SK-N-SH treated with all-trans-retinoic acid at 6 μM for 48 hours (cell line): Measurements from ENCODE around the gene PBX2.
"Not testable (repeated sequence)": the region's sequence is repeated elsewhere in the genome, so short reads cannot be mapped to it uniquely, and the experiment has no call there.

Experiments used
- ATAC-seq: fragments of 200-7000 bp; cut with Tn5 transposase; 3 replicates; pipeline ENCODE4 v1.9.1; 2020; ENCODE audit warnings: mild to moderate bottlenecking, moderate library complexity
- ARNTL ChIP-seq: fragments of 450-650 bp; formaldehyde crosslinking; IDR thresholded peaks from 2 replicates; pipeline ENCODE4 v1.5.0; 2020; ENCODE audit warnings: low read depth, mild to moderate bottlenecking, moderate library complexity, borderline replicate concordance
- BACH2 ChIP-seq: fragments of 250-450 bp; sonication (Bioruptor Pico); IDR thresholded peaks from 2 replicates; pipeline ENCODE4 v1.9.0; 2021; ENCODE audit warnings: mild to moderate bottlenecking, borderline replicate concordance
- CSDC2 ChIP-seq: fragments of 250-450 bp; sonication (Bioruptor Pico); IDR thresholded peaks from 2 replicates; pipeline ENCODE4 v1.5.0; 2020; ENCODE audit warnings: mild to moderate bottlenecking, moderate library complexity
- ESRRG ChIP-seq: fragments of 250-450 bp; sonication (Bioruptor Pico); IDR thresholded peaks from 2 replicates; pipeline ENCODE4 v1.6.1; 2021; ENCODE audit warnings: mild to moderate bottlenecking
- ISL1 ChIP-seq: fragments of 250-450 bp; sonication (Bioruptor Pico); IDR thresholded peaks from 2 replicates; pipeline ENCODE4 v2.1.2; 2022; ENCODE audit warnings: mild to moderate bottlenecking, moderate library complexity
- OSR1 ChIP-seq: fragments of 250-450 bp; sonication (Bioruptor Pico); IDR thresholded peaks from 2 replicates; pipeline ENCODE4 v1.8.0; 2022; ENCODE audit warnings: moderate library complexity, mild to moderate bottlenecking, inconsistent platforms
- PPARA ChIP-seq: fragments of 250-450 bp; sonication (Bioruptor Pico); IDR thresholded peaks from 2 replicates; pipeline ENCODE4 v1.5.0; 2020; ENCODE audit warnings: mild to moderate bottlenecking, borderline replicate concordance
- RARB ChIP-seq: fragments of 250-450 bp; sonication (Bioruptor Pico); IDR thresholded peaks from 2 replicates; pipeline ENCODE4 v1.8.0; 2021; ENCODE audit warnings: mild to moderate bottlenecking, moderate library complexity
- SNAI2 ChIP-seq: fragments of 250-450 bp; sonication (Bioruptor Pico); IDR thresholded peaks from 2 replicates; pipeline ENCODE4 v1.5.0; 2020; ENCODE audit warnings: mild to moderate bottlenecking, moderate library complexity
- TCF4 ChIP-seq: fragments of 250-450 bp; sonication (Bioruptor Pico); IDR thresholded peaks from 2 replicates; pipeline ENCODE4 v1.8.0; 2021; ENCODE audit warnings: mild to moderate bottlenecking, moderate library complexity, borderline replicate concordance
- TOX ChIP-seq: fragments of 250-450 bp; sonication (Bioruptor Pico); IDR thresholded peaks from 2 replicates; pipeline ENCODE4 v1.8.0; 2021; ENCODE audit warnings: mild to moderate bottlenecking, moderate library complexity, borderline replicate concordance
- ZFP3 ChIP-seq: fragments of 250-450 bp; sonication (Bioruptor Pico); IDR thresholded peaks from 2 replicates; pipeline ENCODE4 v1.5.0; 2020; ENCODE audit warnings: mild to moderate bottlenecking, moderate library complexity
- ZFP30 ChIP-seq: fragments of 450-650 bp; formaldehyde crosslinking; IDR thresholded peaks from 2 replicates; pipeline ENCODE4 v1.5.0; 2022; ENCODE audit warnings: mild to moderate bottlenecking, moderate library complexity
- ZNF565 ChIP-seq: fragments of 450-650 bp; formaldehyde crosslinking; conservative IDR thresholded peaks from 2 replicates; pipeline ENCODE4 v1.5.0; 2020; ENCODE audit warnings: low read depth, mild to moderate bottlenecking, moderate library complexity
- ZNF70 ChIP-seq: fragments of 450-650 bp; formaldehyde crosslinking; IDR thresholded peaks from 2 replicates; pipeline ENCODE4 v1.5.0; 2020; ENCODE audit warnings: mild to moderate bottlenecking, moderate library complexity
- TF ChIP-seq, protein P1 (sequence below): fragments of 250-450 bp; sonication (Bioruptor Pico); IDR thresholded peaks from 2 replicates; pipeline ENCODE4 v1.8.0; 2020; ENCODE audit warnings: mild to moderate bottlenecking, moderate library complexity, borderline replicate concordance
- TF ChIP-seq, protein P2 (sequence below): fragments of 250-450 bp; sonication (Bioruptor Pico); IDR thresholded peaks from 2 replicates; pipeline ENCODE4 v1.5.1; 2020; ENCODE audit warnings: low read depth, mild to moderate bottlenecking, moderate library complexity
- TF ChIP-seq, protein P3 (sequence below): fragments of 250-450 bp; sonication (Bioruptor Pico); IDR thresholded peaks from 2 replicates; pipeline ENCODE4 v1.5.1; 2021; ENCODE audit warnings: mild to moderate bottlenecking, moderate library complexity
- TF ChIP-seq, protein P4 (sequence below): fragments of 250-450 bp; sonication (Bioruptor Pico); IDR thresholded peaks from 2 replicates; pipeline ENCODE4 v1.5.0; 2020; ENCODE audit warnings: mild to moderate bottlenecking, moderate library complexity

Gene PBX2

DNA sequence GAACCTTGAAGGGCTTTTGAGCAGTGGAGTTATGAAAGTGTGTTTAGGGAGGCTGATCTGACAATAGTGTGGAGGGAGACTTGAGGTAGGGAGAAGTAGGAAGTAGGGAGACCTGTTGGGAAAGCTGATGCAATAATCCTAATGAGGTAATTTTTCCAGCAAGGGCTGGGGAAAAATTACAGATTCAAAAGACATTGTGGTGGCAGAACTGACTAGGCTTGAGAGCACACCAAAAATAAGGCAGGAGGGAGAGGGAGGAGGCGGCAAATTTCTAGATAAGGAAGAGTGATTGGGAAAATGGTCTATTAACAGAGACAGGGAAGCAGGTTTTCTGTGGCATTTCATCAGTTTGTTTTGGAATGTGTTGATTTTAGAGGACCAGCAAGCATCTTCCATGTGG is 43.7 kb downstream of the PBX2 start (continued):
- TF ChIP-seq, protein P1, sequence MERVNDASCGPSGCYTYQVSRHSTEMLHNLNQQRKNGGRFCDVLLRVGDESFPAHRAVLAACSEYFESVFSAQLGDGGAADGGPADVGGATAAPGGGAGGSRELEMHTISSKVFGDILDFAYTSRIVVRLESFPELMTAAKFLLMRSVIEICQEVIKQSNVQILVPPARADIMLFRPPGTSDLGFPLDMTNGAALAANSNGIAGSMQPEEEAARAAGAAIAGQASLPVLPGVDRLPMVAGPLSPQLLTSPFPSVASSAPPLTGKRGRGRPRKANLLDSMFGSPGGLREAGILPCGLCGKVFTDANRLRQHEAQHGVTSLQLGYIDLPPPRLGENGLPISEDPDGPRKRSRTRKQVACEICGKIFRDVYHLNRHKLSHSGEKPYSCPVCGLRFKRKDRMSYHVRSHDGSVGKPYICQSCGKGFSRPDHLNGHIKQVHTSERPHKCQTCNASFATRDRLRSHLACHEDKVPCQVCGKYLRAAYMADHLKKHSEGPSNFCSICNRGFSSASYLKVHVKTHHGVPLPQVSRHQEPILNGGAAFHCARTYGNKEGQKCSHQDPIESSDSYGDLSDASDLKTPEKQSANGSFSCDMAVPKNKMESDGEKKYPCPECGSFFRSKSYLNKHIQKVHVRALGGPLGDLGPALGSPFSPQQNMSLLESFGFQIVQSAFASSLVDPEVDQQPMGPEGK, result no peak
- TF ChIP-seq PPARA (CRISPR knock-in tag) (no peak), TCF4 (CRISPR knock-in tag) (no peak)
- TF ChIP-seq, protein P2, sequence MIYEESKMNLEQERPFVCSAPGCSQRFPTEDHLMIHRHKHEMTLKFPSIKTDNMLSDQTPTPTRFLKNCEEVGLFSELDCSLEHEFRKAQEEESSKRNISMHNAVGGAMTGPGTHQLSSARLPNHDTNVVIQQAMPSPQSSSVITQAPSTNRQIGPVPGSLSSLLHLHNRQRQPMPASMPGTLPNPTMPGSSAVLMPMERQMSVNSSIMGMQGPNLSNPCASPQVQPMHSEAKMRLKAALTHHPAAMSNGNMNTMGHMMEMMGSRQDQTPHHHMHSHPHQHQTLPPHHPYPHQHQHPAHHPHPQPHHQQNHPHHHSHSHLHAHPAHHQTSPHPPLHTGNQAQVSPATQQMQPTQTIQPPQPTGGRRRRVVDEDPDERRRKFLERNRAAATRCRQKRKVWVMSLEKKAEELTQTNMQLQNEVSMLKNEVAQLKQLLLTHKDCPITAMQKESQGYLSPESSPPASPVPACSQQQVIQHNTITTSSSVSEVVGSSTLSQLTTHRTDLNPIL, result no peak

DNA sequence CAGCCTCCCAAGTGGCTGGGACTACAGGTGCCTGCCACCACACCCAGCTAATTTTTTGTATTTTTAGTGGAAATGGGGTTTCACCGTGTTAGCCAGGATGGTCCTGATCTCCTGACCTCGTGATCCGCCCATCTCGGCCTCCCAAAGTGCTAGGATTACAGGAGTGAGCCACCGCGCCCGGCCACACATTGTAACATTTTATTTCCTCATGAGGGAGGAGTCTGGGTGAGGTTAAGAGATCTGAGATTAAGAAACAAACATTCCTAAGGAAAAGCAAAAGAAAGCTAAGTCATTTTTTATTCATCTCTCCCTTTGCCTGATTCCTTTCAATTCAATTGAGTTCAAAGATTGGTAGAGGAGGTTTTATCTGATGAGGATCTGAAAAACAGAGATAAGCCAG is 45.8 kb downstream of the PBX2 start:
- ATAC-seq, result not testable (repeated sequence)

DNA sequence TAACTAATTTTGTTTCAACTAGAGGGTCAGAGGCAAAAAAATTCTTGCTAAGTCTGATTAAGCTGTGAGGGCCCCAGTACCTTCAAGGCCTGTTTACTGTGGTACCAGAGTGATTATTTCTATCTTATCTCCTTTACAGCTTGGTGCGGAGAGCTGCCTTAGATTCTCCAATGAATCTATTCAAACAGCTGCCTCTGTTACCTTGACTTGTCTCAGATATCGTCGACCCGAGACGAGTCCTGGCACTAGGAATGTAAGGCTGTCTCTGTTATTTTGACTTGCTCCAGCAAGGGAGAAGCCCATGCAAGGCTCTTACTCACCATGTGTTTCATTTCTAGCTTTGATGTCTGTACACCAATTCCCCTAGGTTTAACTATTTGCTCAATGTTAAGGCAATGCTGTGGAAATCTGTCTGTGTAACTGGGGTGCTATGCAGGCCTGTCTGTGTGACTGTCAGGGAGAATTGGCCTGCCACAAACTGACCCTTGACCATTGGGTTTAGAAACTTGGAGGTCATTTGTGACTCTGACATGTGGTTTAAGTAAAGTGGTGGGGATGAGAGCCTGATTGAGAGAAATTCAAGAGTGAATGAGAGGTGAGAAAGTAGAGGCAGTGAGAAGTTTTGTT is 49.5 kb downstream of the PBX2 start:
- no peak for ATAC-seq
- TF ChIP-seq TCF4 (CRISPR knock-in tag) (no peak), ZNF565 (CRISPR knock-in tag) (no peak), SNAI2 (no peak), ZFP3 (CRISPR knock-in tag) (no peak), ARNTL (CRISPR knock-in tag) (no peak), ISL1 (no peak), CSDC2 (CRISPR knock-in tag) (no peak), BACH2 (no peak), OSR1 (CRISPR knock-in tag) (no peak), TOX (no peak), PPARA (CRISPR knock-in tag) (no peak), RARB (CRISPR knock-in tag) (no peak)
- TF ChIP-seq, protein P3, sequence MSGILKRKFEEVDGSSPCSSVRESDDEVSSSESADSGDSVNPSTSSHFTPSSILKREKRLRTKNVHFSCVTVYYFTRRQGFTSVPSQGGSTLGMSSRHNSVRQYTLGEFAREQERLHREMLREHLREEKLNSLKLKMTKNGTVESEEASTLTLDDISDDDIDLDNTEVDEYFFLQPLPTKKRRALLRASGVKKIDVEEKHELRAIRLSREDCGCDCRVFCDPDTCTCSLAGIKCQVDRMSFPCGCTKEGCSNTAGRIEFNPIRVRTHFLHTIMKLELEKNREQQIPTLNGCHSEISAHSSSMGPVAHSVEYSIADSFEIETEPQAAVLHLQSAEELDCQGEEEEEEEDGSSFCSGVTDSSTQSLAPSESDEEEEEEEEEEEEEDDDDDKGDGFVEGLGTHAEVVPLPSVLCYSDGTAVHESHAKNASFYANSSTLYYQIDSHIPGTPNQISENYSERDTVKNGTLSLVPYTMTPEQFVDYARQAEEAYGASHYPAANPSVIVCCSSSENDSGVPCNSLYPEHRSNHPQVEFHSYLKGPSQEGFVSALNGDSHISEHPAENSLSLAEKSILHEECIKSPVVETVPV (CRISPR knock-in tag), result no peak
- TF ChIP-seq, protein P2, result no peak
- TF ChIP-seq, protein P1, result no peak

DNA sequence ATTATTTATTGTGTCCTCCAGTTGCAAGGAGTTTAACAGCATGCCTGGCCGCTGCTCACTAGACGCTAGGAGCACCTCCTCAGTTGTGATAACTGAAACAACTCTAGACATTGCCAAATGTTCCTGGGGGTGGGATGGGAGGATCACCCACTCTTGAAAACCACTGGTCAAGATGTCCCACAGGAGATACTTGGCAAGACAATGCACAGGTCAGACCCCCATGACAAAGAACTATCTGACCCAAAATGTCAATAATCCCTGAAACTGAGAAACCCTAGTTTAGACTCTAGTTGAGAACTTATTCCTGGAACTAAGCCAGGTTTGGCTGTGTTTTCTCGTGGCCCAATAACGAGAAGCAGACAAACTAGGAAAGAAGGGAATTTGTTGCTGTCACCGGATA is 50.4 kb downstream of the PBX2 start:
- no peak for ATAC-seq
- TF ChIP-seq TOX, result no peak
- TF ChIP-seq TCF4 (CRISPR knock-in tag), result no peak
- TF ChIP-seq OSR1 (CRISPR knock-in tag), result no peak
- TF ChIP-seq ZFP30 (CRISPR knock-in tag), result no peak
- TF ChIP-seq, protein P3 (CRISPR knock-in tag), result no peak
- no peak for TF ChIP-seq ZNF70 (CRISPR knock-in tag)
- TF ChIP-seq, protein P2, result no peak
- TF ChIP-seq, protein P1, result no peak
- no peak for TF ChIP-seq ZNF565 (CRISPR knock-in tag)
- TF ChIP-seq, protein P4, sequence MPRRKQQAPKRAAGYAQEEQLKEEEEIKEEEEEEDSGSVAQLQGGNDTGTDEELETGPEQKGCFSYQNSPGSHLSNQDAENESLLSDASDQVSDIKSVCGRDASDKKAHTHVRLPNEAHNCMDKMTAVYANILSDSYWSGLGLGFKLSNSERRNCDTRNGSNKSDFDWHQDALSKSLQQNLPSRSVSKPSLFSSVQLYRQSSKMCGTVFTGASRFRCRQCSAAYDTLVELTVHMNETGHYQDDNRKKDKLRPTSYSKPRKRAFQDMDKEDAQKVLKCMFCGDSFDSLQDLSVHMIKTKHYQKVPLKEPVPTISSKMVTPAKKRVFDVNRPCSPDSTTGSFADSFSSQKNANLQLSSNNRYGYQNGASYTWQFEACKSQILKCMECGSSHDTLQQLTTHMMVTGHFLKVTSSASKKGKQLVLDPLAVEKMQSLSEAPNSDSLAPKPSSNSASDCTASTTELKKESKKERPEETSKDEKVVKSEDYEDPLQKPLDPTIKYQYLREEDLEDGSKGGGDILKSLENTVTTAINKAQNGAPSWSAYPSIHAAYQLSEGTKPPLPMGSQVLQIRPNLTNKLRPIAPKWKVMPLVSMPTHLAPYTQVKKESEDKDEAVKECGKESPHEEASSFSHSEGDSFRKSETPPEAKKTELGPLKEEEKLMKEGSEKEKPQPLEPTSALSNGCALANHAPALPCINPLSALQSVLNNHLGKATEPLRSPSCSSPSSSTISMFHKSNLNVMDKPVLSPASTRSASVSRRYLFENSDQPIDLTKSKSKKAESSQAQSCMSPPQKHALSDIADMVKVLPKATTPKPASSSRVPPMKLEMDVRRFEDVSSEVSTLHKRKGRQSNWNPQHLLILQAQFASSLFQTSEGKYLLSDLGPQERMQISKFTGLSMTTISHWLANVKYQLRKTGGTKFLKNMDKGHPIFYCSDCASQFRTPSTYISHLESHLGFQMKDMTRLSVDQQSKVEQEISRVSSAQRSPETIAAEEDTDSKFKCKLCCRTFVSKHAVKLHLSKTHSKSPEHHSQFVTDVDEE (CRISPR knock-in tag), result no peak
- no peak for TF ChIP-seq ESRRG
